Heart right ventricle (tissue), 16 donors: Measurements from ENCODE around the gene UBE2I. TPM values are rescaled to one million over a fixed set of nuclear protein-coding genes. Genes with fewer than 3 reads are reported as not detected.

Source experiments
- ATAC-seq, 8 donors: fragments of 200-7000 bp; cut with Tn5 transposase; one replicate each; pipeline ENCODE4 v1.9.1; 2020; ENCODE audit warnings: mild to moderate bottlenecking in 8 of 8, moderate library complexity in 8 of 8, moderate number of reproducible peaks in 1 of 8
- DNase-seq, 2 donors: peaks; one replicate each; pipeline ENCODE4 v3.0.0-alpha.2; 2020
- H3K27ac ChIP-seq, 10 donors: fragments of 200-600 bp; sonication (generic) in 2 of 10; one replicate each; pipeline versions ENCODE4 v1.5.0 to v1.8.0; 2020 to 2022; ENCODE audit warnings: mild to moderate bottlenecking in 3 of 10
- H3K27me3 ChIP-seq, 7 donors: fragments of 200-600 bp; one replicate each; pipeline ENCODE4 v1.8.0; 2021 to 2022; ENCODE audit warnings: mild to moderate bottlenecking in 2 of 7
- H3K36me3 ChIP-seq, 9 donors: fragments of 200-600 bp; sonication (generic) in 1 of 9; one replicate each; pipeline versions ENCODE4 v1.5.0 to v1.8.0; 2020 to 2022; ENCODE audit warnings: mild to moderate bottlenecking in 2 of 9
- H3K4me1 ChIP-seq, 9 donors: fragments of 200-600 bp; sonication (generic) in 1 of 9; one replicate each; pipeline versions ENCODE4 v1.5.0 to v1.8.0; 2020 to 2022; ENCODE audit warnings: mild to moderate bottlenecking in 4 of 9
- H3K4me3 ChIP-seq, 10 donors: fragments of 200-600 bp; sonication (generic) in 2 of 10; one replicate each; pipeline versions ENCODE4 v1.5.0 to v1.8.0; 2020 to 2022; ENCODE audit warnings: mild to moderate bottlenecking in 7 of 10, moderate library complexity in 2 of 10
- H3K9me3 ChIP-seq, 11 donors: fragments of 200-600 bp in 10 of 11; sonication (generic) in 2 of 11; one replicate each; pipeline versions ENCODE4 v1.5.0 to v1.8.0; 2013 to 2022; ENCODE audit warnings: mild to moderate bottlenecking in 2 of 11, control low read depth in 1 of 11, moderate library complexity in 1 of 11
- WGBS, 2 donors: extraction: QIAGEN DNeasy Blood & Tissue Kit; methylation state at CpG; one replicate each; pipeline ENCODE4 v1.1.7; 2013; ENCODE audit warnings: inconsistent platforms in 1 of 2; 5-methylcytosine and 5-hydroxymethylcytosine counted together
- intact Hi-C, 10 donors: fragments of 100-400 bp; cut with DNase I; formaldehyde crosslinking; loops; one replicate each; pipeline versions ENCODE4 v1.11.1 to v1.14.2; 2022
- polyA plus RNA-seq, 2 donors: library from polyadenylated mRNA; stranded (reverse); fragments of 200-250 nt; gene quantifications; one replicate each; pipeline ENCODE4 v1.2.3, GENCODE V29; 2013
- total RNA-seq, 10 donors: library from RNA; stranded (reverse); fragmentation: NEBNext Ultra II Directional in 3 of 10; extraction: Animal tissue kit (Norgen Biotek cat#: 25700) in 3 of 10; gene quantifications; one replicate each; pipeline versions ENCODE4 v1.2.1 to v1.2.4, GENCODE V29; 2021 to 2023
- TF ChIP-seq, protein P1 (sequence below), 9 donors: fragments of 200-600 bp; sonication (generic) in 2 of 9; IDR thresholded peaks; one replicate each; pipeline versions ENCODE4 v1.5.0 to v1.8.0; 2021 to 2022; ENCODE audit warnings: antibody characterized with exemption in 9 of 9, mild to moderate bottlenecking in 5 of 9, moderate library complexity in 1 of 9
- donor health status: Arrhythmogenic right ventricular cardiomyopathy.
- donor health status: ischemic (EF 13 %, LVEDD 7.1; RV severe dilation, severe dysfunction).
- donor health status: healthy with polysubstance abuse.
- donor health status: DM: no; HTN: yes; CAD: no.
- donor health status: DM: no; HTN: no; CAD: no.
- donor health status: ischemic (EF 25% LVEDD 6.9; RV normal size, moderate dysfunction).
- donor health status: ischemic (EF 25% LVEDD 5.7; RV mildly dilated, moderate dysfunction).
- donor health status: healthy.
- donor health status: DM: yes; HTN: yes; CAD: no.
- donor health status: Ischemic cardiomyopathy.
- donor health status: ischemic (EF 35%, LVEDD 5.7; RV mildly dilated, moderate dysfunction).
- donor health status: nonischemic (EF 11% LVEDD 7.7; RV severe dilation, severe dysfunction).
- donor health status: DM: yes; HTN: yes; CAD: no.
- donor health status: PGD.
- donor health status: ischemic (EF 29% LVEDD 5.4; RV normal size, mild dysfunction).
- donor health status: nonischemic (EF 23%, LVEDD 6.1; RV moderate dilation, normal function).

Gene UBE2I
- total and polyA plus RNA-seq, 12 donors, result 63.1 to 99.8 (median 83.6) TPM

GRCh38 chr16:1298406-1298805 is 11.0 kb upstream of the UBE2I start:
- 92 to 95% methylated on average over 14 of the region's 14 CpGs for WGBS, 2 donors
- TF ChIP-seq, protein P1, sequence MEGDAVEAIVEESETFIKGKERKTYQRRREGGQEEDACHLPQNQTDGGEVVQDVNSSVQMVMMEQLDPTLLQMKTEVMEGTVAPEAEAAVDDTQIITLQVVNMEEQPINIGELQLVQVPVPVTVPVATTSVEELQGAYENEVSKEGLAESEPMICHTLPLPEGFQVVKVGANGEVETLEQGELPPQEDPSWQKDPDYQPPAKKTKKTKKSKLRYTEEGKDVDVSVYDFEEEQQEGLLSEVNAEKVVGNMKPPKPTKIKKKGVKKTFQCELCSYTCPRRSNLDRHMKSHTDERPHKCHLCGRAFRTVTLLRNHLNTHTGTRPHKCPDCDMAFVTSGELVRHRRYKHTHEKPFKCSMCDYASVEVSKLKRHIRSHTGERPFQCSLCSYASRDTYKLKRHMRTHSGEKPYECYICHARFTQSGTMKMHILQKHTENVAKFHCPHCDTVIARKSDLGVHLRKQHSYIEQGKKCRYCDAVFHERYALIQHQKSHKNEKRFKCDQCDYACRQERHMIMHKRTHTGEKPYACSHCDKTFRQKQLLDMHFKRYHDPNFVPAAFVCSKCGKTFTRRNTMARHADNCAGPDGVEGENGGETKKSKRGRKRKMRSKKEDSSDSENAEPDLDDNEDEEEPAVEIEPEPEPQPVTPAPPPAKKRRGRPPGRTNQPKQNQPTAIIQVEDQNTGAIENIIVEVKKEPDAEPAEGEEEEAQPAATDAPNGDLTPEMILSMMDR (IDR thresholded peaks at IDR 0.05), result no peak
- H3K27me3 ChIP-seq, result peaks cover 0 to 55% (median 42%) of the 10 kb centered on the region in 7 donors
- H3K27ac ChIP-seq, result no peak overlapping the region
- no peak overlapping the region for H3K4me3 ChIP-seq
- no peak for ATAC-seq
- no peaks in the 10 kb centered on the region for H3K9me3 ChIP-seq
- intact Hi-C loops, result no loop called here
- H3K36me3 ChIP-seq, result no peaks in the 10 kb centered on the region
- H3K4me1 ChIP-seq, result peaks cover 3 to 16% (median 7%) of the 10 kb centered on the region in 9 donors
- no peak for DNase-seq

- 73 to 79% methylated on average over 30 to 31 of the region's 31 CpGs for WGBS, 2 donors
- ATAC-seq (no peak), DNase-seq (no peak)
- peaks cover 0 to 48% (median 36%) of the 10 kb centered on the region in 7 donors for H3K27me3 ChIP-seq
- H3K9me3 ChIP-seq, result no peaks in the 10 kb centered on the region
- no peak overlapping the region for H3K27ac ChIP-seq
- H3K4me1 ChIP-seq, result peaks cover 3 to 18% (median 9%) of the 10 kb centered on the region in 9 donors
- TF ChIP-seq, protein P1 (IDR thresholded peaks at IDR 0.05), result no peak
- intact Hi-C loops, result no loop called here
- no peak overlapping the region for H3K4me3 ChIP-seq
- H3K36me3 ChIP-seq, result no peaks in the 10 kb centered on the region
These were observed 10.2 kb upstream of the UBE2I start for GRCh38 chr16:1299012-1299867.

DNA sequence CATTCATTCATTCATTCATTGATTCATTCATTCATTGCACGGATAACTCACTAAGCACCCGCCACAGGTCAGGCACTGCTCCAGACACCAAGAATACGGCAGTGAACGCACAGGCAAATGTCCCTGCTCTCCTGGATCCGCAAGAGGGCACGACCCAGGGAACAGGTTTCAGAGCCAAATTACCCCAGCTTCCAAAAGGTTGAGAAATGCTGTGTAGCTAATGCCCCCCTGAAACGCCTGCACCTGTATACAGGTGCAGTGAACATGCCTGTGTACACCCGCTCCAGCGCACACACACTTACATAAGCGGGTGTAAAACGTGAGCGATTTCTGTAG is 9.6 kb upstream of the UBE2I start:
- Histone ChIP-seq H3K27ac (no peak overlapping the region), H3K27me3 (peaks cover 0 to 47% (median 34%) of the 10 kb centered on the region in 7 donors), H3K9me3 (no peaks in the 10 kb centered on the region), H3K4me1 (peaks cover 3 to 20% (median 9%) of the 10 kb centered on the region in 9 donors), H3K4me3 (no peak overlapping the region), H3K36me3 (no peaks in the 10 kb centered on the region)
- WGBS, 2 donors, result 80 to 85% methylated on average over 12 of the region's 12 CpGs
- TF ChIP-seq, protein P1 (IDR thresholded peaks at IDR 0.05), result no peak
- intact Hi-C loops, result no loop called here
- ATAC-seq (no peak), DNase-seq (no peak)

DNA sequence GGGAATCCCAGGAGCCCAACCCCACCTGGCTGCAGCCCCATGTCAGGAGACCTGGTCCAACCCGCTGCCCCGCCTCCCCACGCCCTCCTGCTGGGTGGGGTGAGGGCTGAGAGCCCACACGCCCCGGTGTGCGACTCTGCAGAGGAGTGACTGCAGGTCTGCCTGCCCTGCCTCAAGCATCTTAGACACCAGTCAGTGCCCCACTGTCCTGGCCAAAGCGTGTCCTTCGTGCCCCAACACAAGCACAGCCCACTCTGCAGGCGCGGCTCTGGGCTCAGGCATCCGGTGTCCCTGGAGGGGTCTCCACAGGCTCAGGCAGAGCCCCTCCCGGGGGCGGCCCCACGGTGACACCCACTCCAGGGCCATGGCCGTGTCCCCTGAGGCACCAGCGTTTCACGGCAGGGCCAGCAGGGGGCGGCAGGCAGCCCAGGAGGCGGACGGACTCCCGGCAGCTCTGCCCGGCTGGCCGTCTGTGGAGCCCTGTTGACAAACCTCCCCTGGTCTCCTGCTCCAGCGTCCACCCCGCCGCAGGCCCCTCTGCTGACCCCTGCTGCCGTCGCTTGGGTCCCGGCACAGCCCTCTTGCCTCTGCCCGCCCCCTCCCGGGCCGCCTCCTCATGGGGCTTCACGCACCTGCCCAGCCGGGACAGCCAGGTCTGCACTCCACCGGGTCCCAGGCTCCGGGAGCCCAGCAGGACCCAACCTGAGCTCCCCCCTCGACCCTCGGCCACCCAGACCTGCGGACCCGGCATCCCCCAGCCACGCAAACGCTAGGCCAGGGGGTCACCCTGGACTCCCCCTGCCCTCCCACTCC is 8.6 kb upstream of the UBE2I start:
- peaks cover 3 to 20% (median 9%) of the 10 kb centered on the region in 9 donors for H3K4me1 ChIP-seq
- peaks cover 0 to 45% (median 31%) of the 10 kb centered on the region in 7 donors for H3K27me3 ChIP-seq
- no peaks in the 10 kb centered on the region for H3K9me3 ChIP-seq
- TF ChIP-seq, protein P1 (IDR thresholded peaks at IDR 0.05), result peak; percentile 64 to 94 (median 85)
- peak; percentile 55 to 74 for DNase-seq
- ATAC-seq, result peak; percentile 51 to 80 (median 75)
- intact Hi-C loops, result no loop called here
- 9 to 10% methylated on average over 41 to 42 of the region's 42 CpGs for WGBS, 2 donors
- H3K36me3 ChIP-seq, result no peaks in the 10 kb centered on the region
- H3K4me3 ChIP-seq, result peak overlapping the region in 4 of 10 donors; percentile 1 to 26 (median 14)
- no peak overlapping the region for H3K27ac ChIP-seq
